Sigmoid colon (tissue), 7 donors: ENCODE results near the gene SERPINB10. TPM values are rescaled to one million over a fixed set of nuclear protein-coding genes. Genes with fewer than 3 reads are reported as not detected.

Source experiments
- DNase-seq: peaks from one replicate; pipeline ENCODE4 v3.0.0-alpha.2; 2019
- H3K27ac ChIP-seq, 4 donors: fragments of 200-600 bp; sonication (generic); one replicate each; pipeline ENCODE4 v1.5.1; 2016 to 2019; ENCODE audit warnings: mild to moderate bottlenecking in 1 of 4
- H3K27me3 ChIP-seq, 3 donors: fragments of 200-600 bp; sonication (generic); one replicate each; pipeline ENCODE4 v1.5.1; 2019; ENCODE audit warnings: mild to moderate bottlenecking in 1 of 3
- H3K36me3 ChIP-seq, 4 donors: fragments of 200-600 bp; sonication (generic); one replicate each; pipeline ENCODE4 v1.5.1; 2016 to 2019
- H3K4me1 ChIP-seq, 4 donors: fragments of 200-600 bp; sonication (generic); one replicate each; pipeline ENCODE4 v1.5.1; 2017 to 2019
- H3K4me3 ChIP-seq, 4 donors: fragments of 200-600 bp; sonication (generic); one replicate each; pipeline ENCODE4 v1.5.1; 2017 to 2019; ENCODE audit warnings: mild to moderate bottlenecking in 2 of 4, moderate library complexity in 1 of 4
- H3K9me3 ChIP-seq, 4 donors: fragments of 200-600 bp in 3 of 4; sonication (generic) in 3 of 4; one replicate each; pipeline versions ENCODE4 v1.5.1 to v1.6.1; 2013 to 2019
- EP300 ChIP-seq, 4 donors: sonication (generic); formaldehyde crosslinking; IDR thresholded peaks; one replicate each; pipeline ENCODE4 v1.6.1; 2017; ENCODE audit warnings: antibody characterized with exemption in 4 of 4
- POLR2A ChIP-seq, 2 donors: fragments of 450-650 bp; IDR thresholded peaks; one replicate each; pipeline ENCODE4 v1.6.1; 2016; ENCODE audit warnings: antibody characterized with exemption in 2 of 2, mild to moderate bottlenecking in 2 of 2, moderate library complexity in 2 of 2
- POLR2AphosphoS5 ChIP-seq, 4 donors: sonication (generic); formaldehyde crosslinking; IDR thresholded peaks; one replicate each; pipeline ENCODE4 v1.6.1; 2017; ENCODE audit warnings: antibody characterized with exemption in 4 of 4
- WGBS, 2 donors: extraction: QIAGEN DNeasy Blood & Tissue Kit; methylation state at CpG; one replicate each; pipeline ENCODE4 v1.1.7; 2013; 5-methylcytosine and 5-hydroxymethylcytosine counted together
- intact Hi-C: fragments of 100-400 bp; cut with DNase I; formaldehyde crosslinking; loops from one replicate; pipeline ENCODE4 v1.15.1; 2023
- polyA plus RNA-seq, 3 donors: library from polyadenylated mRNA; stranded (reverse); fragments of 200-250 nt; gene quantifications; one replicate each; pipeline ENCODE4 v1.2.3, GENCODE V29; 2013
- total RNA-seq, 4 donors: library from RNA; depleted of rRNA; stranded (reverse); fragments of >200 nt; gene quantifications; one replicate each; pipeline ENCODE4 v1.1.0, GENCODE V29; 2016
- TF ChIP-seq, protein P1 (sequence below), 4 experiments: fragments of 450-650 bp in 3 of 4; fragments of 200-600 bp in 1 of 4; IDR thresholded peaks; one replicate each; pipeline ENCODE4 v1.5.1; 2016 to 2019; ENCODE audit warnings: antibody characterized with exemption in 4 of 4, mild to moderate bottlenecking in 3 of 4, moderate library complexity in 2 of 4
- donor health status: healthy with polysubstance abuse.
- donor health status: Bipolar disorder and iron deficiency.
- donor health status: healthy.

SERPINB10 gene
- total and polyA plus RNA-seq, 7 donors: 0.15 TPM; not detected in 6

DNA sequence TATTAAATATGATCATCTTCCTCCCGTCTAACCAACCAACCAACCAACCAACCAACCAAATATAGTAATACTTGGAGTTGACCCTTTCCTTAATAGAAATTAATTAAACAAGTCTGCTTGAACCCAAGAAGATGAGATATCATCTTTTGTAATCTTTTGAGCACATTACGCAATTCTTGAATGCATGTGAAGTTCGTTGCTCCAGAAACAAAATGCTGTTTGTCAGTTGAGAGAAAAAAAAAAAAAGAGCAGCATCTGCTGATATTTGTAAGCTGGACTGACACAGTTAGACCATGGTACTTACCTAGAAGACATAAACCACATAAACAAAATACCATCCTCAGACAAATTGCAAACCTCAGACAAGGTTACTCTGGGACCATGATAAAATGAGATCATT is 29.4 kb upstream of the SERPINB10 start:
- Histone ChIP-seq H3K9me3 (no peaks in the 10 kb centered on the region), H3K27ac (no peak overlapping the region), H3K27me3 (no peaks in the 10 kb centered on the region), H3K4me1 (peaks cover 0 to 6% (median 0%) of the 10 kb centered on the region in 4 donors), H3K36me3 (no peaks in the 10 kb centered on the region), H3K4me3 (no peak overlapping the region)
- WGBS, 2 donors: 70% methylated on average over 3 of the region's 3 CpGs
- intact Hi-C loops: no loop called here
- TF ChIP-seq, protein P1, sequence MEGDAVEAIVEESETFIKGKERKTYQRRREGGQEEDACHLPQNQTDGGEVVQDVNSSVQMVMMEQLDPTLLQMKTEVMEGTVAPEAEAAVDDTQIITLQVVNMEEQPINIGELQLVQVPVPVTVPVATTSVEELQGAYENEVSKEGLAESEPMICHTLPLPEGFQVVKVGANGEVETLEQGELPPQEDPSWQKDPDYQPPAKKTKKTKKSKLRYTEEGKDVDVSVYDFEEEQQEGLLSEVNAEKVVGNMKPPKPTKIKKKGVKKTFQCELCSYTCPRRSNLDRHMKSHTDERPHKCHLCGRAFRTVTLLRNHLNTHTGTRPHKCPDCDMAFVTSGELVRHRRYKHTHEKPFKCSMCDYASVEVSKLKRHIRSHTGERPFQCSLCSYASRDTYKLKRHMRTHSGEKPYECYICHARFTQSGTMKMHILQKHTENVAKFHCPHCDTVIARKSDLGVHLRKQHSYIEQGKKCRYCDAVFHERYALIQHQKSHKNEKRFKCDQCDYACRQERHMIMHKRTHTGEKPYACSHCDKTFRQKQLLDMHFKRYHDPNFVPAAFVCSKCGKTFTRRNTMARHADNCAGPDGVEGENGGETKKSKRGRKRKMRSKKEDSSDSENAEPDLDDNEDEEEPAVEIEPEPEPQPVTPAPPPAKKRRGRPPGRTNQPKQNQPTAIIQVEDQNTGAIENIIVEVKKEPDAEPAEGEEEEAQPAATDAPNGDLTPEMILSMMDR (IDR thresholded peaks at IDR 0.05): no peak
- TF ChIP-seq POLR2A (IDR thresholded peaks at IDR 0.05) (no peak), EP300 (IDR thresholded peaks at IDR 0.05) (no peak), POLR2AphosphoS5 (IDR thresholded peaks at IDR 0.05) (no peak)
- no peak for DNase-seq

DNA sequence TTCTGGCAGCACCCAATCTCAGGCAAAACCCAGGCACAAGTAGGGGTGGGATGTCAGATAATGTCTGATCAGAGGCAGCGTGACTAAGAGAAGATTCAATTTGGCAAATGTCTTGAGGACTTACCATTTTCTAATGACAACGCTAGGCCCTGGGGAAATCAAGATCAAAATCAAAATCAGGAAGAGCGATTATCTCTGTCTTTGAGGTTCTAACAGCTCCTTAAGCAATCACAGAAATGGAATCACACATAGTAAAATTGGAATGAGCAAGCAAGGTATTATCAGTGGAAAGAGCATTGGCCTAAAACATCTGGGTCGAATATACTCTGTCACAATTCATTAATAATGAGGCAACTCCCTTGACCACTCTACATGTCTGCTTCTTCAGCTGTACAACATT is 28.8 kb upstream of the SERPINB10 start:
- H3K36me3 ChIP-seq: no peaks in the 10 kb centered on the region
- no peaks in the 10 kb centered on the region for H3K9me3 ChIP-seq
- TF ChIP-seq POLR2A (IDR thresholded peaks at IDR 0.05): no peak
- TF ChIP-seq, protein P1 (IDR thresholded peaks at IDR 0.05): no peak
- no peak for TF ChIP-seq EP300 (IDR thresholded peaks at IDR 0.05)
- TF ChIP-seq POLR2AphosphoS5 (IDR thresholded peaks at IDR 0.05): no peak
- H3K27ac ChIP-seq: no peak overlapping the region
- intact Hi-C loops: no loop called here
- WGBS, 2 donors: 81 to 82% methylated on average over 4 of the region's 4 CpGs
- H3K27me3 ChIP-seq: no peaks in the 10 kb centered on the region
- peaks cover 0 to 6% (median 0%) of the 10 kb centered on the region in 4 donors for H3K4me1 ChIP-seq
- no peak overlapping the region for H3K4me3 ChIP-seq
- no peak for DNase-seq

DNA sequence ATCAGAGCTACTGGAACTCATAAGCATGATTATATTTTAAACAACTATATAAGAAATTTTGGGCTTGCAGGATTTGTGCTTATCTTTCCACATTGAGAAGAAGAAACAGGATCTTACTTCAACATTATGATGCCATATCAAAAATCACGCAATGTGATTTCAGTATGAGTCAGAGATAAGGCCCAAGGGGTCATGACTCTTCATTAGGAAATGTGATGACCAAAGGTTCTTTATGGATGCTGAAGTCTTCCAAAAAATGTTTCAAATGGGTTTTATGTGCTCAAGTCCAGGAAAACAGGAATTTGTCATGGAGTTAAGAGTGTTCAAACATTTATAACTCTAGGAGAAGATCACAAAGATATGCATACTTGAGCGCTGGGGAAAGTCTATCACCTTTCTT is 28.0 kb upstream of the SERPINB10 start:
- TF ChIP-seq POLR2AphosphoS5 (IDR thresholded peaks at IDR 0.05) (no peak), EP300 (IDR thresholded peaks at IDR 0.05) (no peak)
- TF ChIP-seq, protein P1 (IDR thresholded peaks at IDR 0.05): no peak
- H3K36me3 ChIP-seq: no peaks in the 10 kb centered on the region
- DNase-seq: no peak
- intact Hi-C loops: no loop called here
- no peaks in the 10 kb centered on the region for H3K27me3 ChIP-seq
- WGBS, 2 donors: 71 to 82% methylated on average over 2 of the region's 2 CpGs
- H3K9me3 ChIP-seq: no peaks in the 10 kb centered on the region
- no peak overlapping the region for H3K4me3 ChIP-seq
- peaks cover 0 to 6% (median 0%) of the 10 kb centered on the region in 4 donors for H3K4me1 ChIP-seq
- H3K27ac ChIP-seq: no peak overlapping the region

DNA sequence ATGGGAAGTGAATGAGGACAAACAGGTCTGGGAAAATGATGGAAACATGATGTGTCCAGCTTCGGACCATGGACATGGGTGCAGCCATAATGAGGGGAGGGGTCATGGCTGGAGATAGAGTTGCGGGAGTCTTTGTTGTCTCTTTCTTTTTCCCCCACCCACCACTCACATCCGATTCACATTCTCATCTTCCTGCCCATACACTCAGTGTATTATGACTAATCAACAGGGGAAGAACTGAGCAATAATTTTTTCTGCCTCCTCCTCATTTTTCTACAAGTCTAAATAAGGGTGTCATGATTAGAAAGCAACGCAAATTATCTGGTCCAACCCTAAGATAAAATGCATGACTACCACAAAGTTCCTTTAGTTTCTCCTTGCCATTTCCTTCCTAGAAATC is 25.9 kb upstream of the SERPINB10 start:
- Histone ChIP-seq H3K36me3 (no peaks in the 10 kb centered on the region), H3K9me3 (no peaks in the 10 kb centered on the region), H3K27me3 (no peaks in the 10 kb centered on the region), H3K4me1 (peaks cover 0 to 6% (median 0%) of the 10 kb centered on the region in 4 donors), H3K27ac (no peak overlapping the region), H3K4me3 (no peak overlapping the region)
- TF ChIP-seq POLR2AphosphoS5 (IDR thresholded peaks at IDR 0.05) (no peak), POLR2A (IDR thresholded peaks at IDR 0.05) (no peak), EP300 (IDR thresholded peaks at IDR 0.05) (no peak)
- TF ChIP-seq, protein P1 (IDR thresholded peaks at IDR 0.05): no peak
- intact Hi-C loops: no loop called here
- 84 to 87% methylated on average over 4 of the region's 4 CpGs for WGBS, 2 donors
- DNase-seq: no peak
